GM19351 (cell line): Measurements from ENCODE around the gene PCID2.

Experiments
- ATAC-seq: cut with Tn5 transposase; IDR thresholded peaks from one replicate; pipeline ENCODE4 v1.9.1; 2021; ENCODE audit warnings: mild to moderate bottlenecking, moderate library complexity; ENCODE audit not compliant: unreplicated experiment

PCID2 gene

GRCh38 chr13:113150550-113151365 lies 57.7 kb downstream of the PCID2 start:
- no peak for ATAC-seq

DNA sequence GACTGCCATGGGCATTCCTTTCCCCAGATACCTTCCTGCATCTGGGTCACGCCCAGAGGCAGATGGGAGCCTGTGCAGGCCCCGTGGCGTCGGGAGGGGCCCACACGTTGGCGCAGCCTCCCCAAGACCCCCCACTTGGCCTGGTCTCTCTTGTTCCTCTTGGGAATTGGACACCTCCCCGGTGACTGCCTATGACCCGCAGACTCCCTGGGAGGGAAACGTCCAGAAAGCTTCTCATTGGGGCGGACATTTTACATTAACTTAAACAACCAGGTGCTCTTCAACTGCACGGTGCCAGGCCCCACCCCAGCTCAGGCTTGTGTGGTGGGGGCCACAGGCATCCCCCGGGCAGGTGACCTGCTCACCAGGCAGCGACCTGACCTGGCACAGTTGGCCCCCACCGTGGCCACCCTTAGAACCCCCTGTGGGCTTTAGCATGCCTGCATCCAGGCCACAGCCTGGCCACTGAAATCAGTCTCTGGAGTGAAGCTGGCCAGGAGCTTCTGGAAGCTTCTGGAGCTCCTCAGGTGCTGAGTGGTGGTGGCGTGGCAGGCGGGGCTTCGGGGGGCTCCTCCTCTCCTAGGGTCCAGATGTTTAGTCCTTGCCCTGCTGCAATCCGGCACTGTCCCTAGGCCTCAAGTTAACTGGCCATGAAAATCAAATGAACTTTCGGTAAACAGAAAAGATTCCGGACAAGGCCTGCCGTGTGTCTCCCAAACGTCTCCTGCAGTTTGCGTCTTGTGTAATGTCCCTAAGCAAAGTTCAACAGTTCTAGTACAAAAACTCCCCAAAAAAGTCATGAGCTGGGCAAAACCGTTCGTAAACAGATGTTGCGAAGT lies 58.5 kb downstream of the PCID2 start:
- no peak for ATAC-seq

DNA sequence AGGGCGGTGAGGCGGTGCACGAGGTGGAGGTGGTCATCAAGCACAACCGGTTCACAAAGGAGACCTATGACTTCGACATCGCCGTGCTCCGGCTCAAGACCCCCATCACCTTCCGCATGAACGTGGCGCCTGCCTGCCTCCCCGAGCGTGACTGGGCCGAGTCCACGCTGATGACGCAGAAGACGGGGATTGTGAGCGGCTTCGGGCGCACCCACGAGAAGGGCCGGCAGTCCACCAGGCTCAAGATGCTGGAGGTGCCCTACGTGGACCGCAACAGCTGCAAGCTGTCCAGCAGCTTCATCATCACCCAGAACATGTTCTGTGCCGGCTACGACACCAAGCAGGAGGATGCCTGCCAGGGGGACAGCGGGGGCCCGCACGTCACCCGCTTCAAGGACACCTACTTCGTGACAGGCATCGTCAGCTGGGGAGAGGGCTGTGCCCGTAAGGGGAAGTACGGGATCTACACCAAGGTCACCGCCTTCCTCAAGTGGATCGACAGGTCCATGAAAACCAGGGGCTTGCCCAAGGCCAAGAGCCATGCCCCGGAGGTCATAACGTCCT lies 59.4 kb downstream of the PCID2 start:
- ATAC-seq: no peak

- ATAC-seq: no peak
Observed at GRCh38 chr13:113148407-113148806, 60.1 kb downstream of the PCID2 start.

GRCh38 chr13:113147206-113147605 lies 61.3 kb downstream of the PCID2 start:
- no peak for ATAC-seq

DNA sequence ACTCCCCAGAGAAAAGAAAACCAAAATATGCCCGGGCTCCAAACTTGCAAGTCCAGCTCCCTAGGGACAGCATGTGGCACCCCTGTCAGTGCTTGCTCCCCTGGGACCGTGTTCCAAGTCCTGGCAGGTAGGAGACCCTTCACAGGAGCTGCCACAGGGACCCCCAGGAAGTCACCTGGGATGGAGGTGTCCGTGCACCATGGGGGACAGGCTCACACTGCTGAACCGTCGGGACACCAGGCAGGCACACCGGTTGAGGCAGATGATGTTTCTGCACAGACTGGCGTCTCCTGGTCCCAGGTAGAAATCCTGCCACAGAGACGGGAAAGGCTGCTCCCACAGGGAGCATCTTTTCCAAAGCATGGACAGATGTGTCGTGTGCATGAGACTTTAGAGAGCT lies 61.7 kb downstream of the PCID2 start:
- ATAC-seq: no peak

DNA sequence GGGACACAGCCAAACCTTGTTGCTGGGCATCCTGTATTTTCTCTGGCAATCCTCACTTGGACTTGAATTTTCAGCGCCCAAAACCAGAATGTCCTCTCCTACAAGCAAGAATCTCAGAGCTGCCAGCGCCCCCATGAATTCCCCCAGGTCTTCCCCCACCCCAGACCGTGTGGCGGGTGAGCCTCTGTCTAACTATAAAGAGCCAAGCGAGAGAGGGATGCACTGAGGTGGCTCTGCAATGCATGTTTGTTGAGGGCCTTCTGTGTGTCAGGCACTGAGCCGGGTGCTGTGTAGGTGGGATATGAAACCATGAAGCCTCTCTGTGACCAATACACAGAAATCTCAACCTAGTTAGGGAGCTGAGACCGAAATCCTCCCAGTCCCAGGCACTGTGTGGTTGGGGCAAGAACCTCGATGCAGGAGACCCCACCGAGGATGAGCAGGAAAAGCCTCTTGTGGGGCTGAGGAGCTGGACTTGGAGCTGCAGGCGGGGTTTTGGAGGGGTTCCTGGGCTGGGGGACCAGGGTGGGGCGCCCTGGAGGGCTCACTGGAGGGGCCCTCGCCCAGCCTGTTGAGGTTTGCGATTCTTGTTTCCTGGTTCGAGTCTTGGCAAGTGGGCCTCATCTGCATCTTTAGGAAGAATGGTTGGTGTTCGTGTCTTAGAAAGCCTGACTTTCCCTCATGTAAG lies 62.4 kb downstream of the PCID2 start:
- ATAC-seq: no peak

DNA sequence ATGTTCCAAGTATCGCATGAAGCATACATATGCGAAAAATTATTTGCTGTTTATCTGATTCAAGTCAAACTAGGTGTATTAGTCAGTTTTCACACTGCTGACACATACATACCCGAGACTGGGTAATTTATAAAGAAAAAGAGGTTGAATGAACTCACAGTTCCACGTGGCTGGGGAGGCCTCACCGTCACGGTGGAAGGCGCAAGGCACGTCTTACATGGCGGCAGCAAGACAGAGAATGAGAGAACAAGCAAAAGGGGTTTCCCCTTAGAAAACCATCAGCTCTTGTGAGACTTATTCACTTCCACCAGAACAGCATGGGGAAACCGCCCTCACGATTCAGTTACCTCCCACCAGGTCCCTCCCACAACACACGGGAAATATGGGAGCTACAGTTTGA lies 63.0 kb downstream of the PCID2 start:
- no peak for ATAC-seq

GRCh38 chr13:113144255-113144629 lies 64.2 kb downstream of the PCID2 start:
- ATAC-seq: no peak

DNA sequence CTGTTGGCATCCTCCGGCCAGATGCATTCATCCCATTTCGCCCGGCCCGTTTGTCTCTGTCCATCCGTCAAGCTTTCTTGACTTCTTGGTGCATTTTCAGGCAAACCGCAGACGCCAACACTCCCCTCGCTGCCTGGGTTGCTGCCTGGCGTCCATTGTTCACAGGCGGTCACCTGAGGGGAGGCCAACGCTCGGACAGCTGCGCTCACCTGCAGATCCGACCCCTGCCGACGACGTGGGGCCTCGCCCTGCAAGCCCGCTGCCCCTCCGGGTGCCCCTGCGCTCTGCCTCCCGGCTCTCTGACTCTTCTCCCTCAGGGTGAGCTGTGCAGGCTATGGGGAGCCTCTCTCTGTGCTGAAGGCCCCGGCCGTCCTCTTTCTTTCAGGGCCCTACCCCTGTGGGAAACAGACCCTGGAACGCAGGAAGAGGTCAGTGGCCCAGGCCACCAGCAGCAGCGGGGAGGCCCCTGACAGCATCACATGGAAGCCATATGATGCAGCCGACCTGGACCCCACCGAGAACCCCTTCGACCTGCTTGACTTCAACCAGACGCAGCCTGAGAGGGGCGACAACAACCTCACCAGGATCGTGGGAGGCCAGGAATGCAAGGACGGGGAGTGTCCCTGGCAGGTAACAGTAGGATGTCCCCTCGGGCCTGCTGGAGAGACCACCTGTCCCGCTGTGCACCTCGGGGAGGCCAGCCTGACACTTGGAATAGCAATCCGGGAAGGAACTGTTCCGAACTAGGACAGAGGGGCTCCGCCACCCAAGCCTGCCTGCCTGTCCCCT lies 64.8 kb downstream of the PCID2 start:
- ATAC-seq: no peak

DNA sequence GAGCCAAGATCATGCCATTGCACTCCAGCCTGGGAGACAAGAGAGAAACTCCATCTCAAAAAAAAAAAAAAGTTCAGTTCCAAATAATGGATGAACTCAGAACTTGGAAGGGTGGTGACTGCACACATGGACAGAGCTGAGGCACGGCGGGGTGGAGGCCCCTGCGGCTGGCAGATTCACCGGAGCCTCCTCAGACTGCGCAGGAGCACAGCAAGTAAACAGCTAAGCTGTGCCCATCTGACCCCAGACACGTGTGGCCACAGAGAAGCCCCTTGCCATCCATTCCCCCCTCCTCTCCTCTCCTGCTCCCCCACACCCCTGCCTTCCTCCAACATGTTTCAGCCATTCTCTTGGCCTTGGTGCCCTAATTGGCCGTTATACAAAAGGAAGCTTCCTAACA lies 65.6 kb downstream of the PCID2 start:
- no peak for ATAC-seq

- ATAC-seq: no peak
Observed at GRCh38 chr13:113141601-113141970, 66.9 kb downstream of the PCID2 start.

GRCh38 chr13:113140677-113141600 lies 67.5 kb downstream of the PCID2 start:
- no peak for ATAC-seq

DNA sequence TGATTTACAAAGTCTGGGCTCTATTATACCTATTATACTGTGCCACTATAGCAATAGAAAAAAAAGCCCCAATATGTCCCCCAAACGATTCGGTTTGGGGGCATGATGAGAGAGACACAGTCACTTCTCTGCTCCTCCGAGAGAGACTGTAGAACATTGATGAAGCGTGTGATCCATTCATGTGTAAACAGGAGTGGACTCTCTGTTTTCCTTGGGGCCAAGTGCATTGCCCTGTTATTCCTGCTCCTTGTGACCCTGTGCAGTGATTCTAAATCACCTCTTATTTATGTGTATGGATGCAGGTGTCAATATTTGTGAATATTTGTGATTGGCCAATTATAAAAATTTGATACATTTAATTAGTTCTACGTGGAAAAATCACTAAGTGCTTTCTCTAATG lies 68.9 kb downstream of the PCID2 start:
- no peak for ATAC-seq

- no peak for ATAC-seq
Observed at GRCh38 chr13:113138792-113139551, 69.5 kb downstream of the PCID2 start.

DNA sequence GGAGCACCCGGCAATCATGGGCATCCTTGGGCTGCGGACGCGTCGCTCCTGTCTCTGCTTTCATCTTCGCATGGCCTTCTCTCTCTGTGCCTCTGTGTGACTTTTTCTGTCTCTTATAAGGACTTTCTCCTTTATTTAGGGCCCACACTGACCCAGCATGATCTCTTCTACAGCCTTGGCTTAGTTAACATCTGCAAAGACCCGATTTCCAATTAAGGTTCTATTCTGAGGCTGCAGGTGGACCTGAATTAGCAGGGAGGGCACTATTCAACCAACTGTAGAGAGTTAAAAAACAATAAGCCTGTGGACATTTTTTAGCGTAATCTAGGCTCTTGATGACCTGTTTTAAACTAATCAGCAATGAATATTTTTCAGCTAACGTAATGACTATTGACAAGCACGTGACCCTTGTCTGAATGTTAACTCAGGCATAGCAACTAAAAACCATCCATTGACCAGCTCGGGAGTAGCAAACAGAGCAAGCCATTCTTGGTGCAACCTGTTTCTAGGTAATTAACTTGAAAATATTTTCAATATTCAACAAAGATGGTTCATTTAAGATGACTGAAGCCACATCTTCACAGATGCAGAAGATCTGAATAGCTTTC lies 70.7 kb downstream of the PCID2 start:
- no peak for ATAC-seq

- no peak for ATAC-seq
Observed at GRCh38 chr13:113135281-113135760, 73.1 kb downstream of the PCID2 start.
